GM12873 (cell line): ENCODE results near the gene DGKI.

Experiments
- TF ChIP-seq, protein P1 (sequence below): IDR thresholded peaks from 2 replicates; pipeline ENCODE4 v1.5.1; 2012; ENCODE audit warnings: low read depth, mild to moderate bottlenecking, moderate library complexity, low read length, control low read depth; ENCODE audit not compliant: insufficient read depth; ENCODE audit errors: missing control alignments

Gene DGKI

DNA sequence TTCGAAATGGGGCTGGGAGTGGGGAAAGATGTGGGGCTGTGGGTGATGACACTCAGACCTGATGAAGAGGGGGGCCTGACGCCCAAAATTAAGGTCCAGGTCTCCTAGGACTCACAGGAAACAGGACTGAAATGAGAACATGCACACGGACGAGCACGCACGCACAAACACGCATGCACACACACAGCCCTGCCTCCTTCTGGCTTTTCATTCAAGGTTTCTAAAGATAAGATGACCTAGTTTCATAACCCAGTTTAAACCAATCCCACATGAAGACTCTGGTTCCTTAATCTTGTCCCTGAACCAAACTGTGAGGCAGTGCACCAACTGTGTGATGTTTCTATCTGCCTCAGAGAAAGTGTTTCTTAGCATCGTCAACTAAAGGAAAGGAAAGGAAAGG is 162.0 kb downstream of the DGKI start:
- TF ChIP-seq, protein P1, sequence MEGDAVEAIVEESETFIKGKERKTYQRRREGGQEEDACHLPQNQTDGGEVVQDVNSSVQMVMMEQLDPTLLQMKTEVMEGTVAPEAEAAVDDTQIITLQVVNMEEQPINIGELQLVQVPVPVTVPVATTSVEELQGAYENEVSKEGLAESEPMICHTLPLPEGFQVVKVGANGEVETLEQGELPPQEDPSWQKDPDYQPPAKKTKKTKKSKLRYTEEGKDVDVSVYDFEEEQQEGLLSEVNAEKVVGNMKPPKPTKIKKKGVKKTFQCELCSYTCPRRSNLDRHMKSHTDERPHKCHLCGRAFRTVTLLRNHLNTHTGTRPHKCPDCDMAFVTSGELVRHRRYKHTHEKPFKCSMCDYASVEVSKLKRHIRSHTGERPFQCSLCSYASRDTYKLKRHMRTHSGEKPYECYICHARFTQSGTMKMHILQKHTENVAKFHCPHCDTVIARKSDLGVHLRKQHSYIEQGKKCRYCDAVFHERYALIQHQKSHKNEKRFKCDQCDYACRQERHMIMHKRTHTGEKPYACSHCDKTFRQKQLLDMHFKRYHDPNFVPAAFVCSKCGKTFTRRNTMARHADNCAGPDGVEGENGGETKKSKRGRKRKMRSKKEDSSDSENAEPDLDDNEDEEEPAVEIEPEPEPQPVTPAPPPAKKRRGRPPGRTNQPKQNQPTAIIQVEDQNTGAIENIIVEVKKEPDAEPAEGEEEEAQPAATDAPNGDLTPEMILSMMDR, result no peak

DNA sequence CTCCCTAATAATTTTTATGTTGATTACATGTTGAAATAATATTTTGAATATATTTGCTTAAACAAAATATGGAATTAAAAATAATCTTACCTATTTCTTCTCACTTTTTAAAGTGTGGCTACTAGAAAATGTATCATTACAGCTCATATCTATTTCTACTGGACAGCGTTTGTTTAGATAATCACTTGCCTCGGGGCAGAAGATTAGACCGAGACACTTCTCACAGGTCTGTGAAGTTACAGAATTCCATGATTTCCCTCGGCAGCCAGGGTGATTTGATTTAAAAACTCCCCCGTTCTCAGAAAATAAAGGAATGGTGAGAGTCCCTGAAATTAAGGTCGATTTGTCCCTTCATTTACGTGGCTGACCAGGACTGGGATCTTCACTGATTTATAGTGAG is 162.5 kb downstream of the DGKI start:
- TF ChIP-seq, protein P1, result no peak

DNA sequence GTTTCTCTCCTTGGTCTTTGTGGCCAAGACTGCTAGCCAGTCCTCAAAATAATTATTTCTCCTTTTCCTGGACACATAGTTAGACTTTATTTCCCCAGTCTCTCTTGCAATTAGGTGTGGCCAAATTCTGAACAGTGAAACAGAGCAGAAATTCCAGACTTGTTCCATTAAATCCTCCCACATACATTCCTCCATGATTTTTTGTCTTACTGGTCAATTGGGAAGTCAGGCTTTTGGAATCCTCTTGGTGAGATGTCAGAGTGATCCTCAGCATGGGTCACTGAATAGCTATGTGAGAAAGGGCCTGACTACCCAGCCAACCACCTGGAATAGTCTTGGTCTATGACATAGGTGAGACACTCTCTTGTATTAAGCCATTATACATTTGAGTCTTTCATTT is 164.2 kb downstream of the DGKI start:
- TF ChIP-seq, protein P1, result no peak

DNA sequence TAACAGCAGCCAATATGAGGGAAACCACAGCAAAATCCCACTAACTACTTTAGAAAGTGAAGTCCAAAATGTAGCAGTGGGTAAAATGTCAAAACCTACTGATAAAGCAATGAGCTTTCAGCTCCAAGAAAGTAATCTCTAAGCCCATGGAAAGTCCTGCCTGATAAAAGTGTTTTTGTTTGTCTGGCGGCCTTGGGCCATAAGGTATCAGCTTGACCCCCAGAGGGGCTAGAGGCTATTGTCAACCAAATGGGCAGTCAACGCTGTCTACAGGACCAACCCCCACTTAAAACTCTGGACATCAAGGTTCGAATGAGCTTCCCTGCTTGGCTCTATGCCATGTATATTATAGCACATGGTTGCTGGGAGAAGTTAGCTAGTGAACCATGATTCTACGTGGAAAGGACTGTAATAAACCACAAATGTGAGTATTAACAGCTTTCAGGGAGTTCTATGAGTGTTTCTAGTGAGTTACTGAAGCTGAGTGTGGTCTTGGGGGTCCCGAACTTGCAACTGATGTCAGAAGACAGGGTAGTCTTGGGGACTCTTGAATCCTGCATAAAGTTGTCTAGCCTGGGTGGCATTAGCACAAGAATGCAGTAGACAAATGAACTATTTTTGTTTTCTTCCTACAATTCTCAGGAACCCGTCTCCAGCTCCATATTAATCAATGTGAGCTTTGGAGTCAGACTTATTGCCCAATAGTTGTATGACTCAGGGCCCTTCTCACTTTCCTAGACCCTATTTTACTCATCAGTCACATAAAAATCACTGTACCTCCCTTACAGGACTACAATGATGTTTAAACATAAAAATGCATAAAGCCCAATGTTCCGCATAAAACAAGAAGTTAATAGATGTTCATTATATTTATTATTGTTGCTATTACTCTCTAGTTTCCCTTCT is 164.9 kb downstream of the DGKI start:
- TF ChIP-seq, protein P1, result no peak

GRCh38 chr7:137674551-137675409 is 172.0 kb downstream of the DGKI start:
- TF ChIP-seq, protein P1, result no peak

GRCh38 chr7:137674048-137674447 is 172.7 kb downstream of the DGKI start:
- TF ChIP-seq, protein P1, result no peak

DNA sequence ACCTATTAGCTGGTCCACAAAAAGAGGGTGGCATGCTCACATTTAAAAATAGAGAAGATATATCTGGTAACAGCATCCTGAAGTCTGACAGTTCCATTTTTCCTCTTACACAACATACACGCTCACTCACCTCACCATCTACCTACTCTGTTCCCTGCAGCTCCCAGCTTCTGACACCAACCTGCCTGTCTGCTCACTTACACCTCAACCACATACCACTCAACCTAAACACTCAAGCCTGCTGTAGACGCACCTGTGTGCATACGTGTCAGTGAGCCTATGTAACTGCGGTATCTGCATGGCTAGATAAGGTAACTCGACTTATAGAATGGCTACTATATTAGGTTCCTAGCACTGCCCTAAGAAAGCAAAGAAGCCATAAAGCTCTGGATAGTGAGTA is 174.9 kb downstream of the DGKI start:
- TF ChIP-seq, protein P1, result no peak
